H1 (cell line): ENCODE measurements around the gene KIR3DL3. TPM values are rescaled to one million over a fixed set of nuclear protein-coding genes. Genes with fewer than 3 reads are reported as not detected.

ENCODE experiments used
- CTCF ChIA-PET: fragments of 300-600 bp; sonication (Branson Sonifier 250); formaldehyde crosslinking; loops from one replicate; lab custom pipeline; 2021; ENCODE audit not compliant: partially characterized antibody; lab: Charles Lee
- POLR2A ChIA-PET: fragments of 300-600 bp; sonication (Branson Sonifier 250); formaldehyde crosslinking; loops from one replicate; lab custom pipeline; 2021; ENCODE audit warnings: inconsistent platforms; ENCODE audit not compliant: partially characterized antibody; lab: Charles Lee
- DNase-seq, 2 experiments: peaks; one replicate each; pipeline versions ENCODE4 v3.0.0 to v3.0.0-alpha.2; 2010 to 2022; ENCODE audit warnings: low spot score in 2 of 2, low read depth in 1 of 2, mixed read lengths in 1 of 2
- FAIRE-seq: peaks from 2 replicates; lab custom pipeline; 2011; peaks lifted over from hg19 to GRCh38; lab: Jason Lieb, UNC
- H2AFZ ChIP-seq: 2 replicates; pipeline ENCODE4 v1.8.1; 2012; ENCODE audit warnings: low read length, inconsistent platforms
- H2AK5ac ChIP-seq: 2 replicates; pipeline ENCODE4 v1.6.1; 2013; ENCODE audit warnings: low read depth, low read length
- H2BK120ac ChIP-seq: replicated peaks from 2 replicates; pipeline ENCODE3; 2013; ENCODE audit warnings: low read depth, low read length, inconsistent platforms
- H2BK12ac ChIP-seq: 2 replicates; pipeline ENCODE4 v1.6.1; 2013; ENCODE audit warnings: low read depth, low read length
- H2BK15ac ChIP-seq: 2 replicates; pipeline ENCODE4 v1.6.1; 2013; ENCODE audit warnings: low read length
- H2BK20ac ChIP-seq: 2 replicates; pipeline ENCODE4 v1.6.1; 2013; ENCODE audit warnings: low read length
- H2BK5ac ChIP-seq: 2 replicates; pipeline ENCODE4 v1.6.1; 2013; ENCODE audit warnings: low read depth, low read length
- H3K14ac ChIP-seq: 2 replicates; pipeline ENCODE4 v1.6.1; 2013; ENCODE audit warnings: inconsistent platforms; ENCODE audit not compliant: insufficient read length
- H3K18ac ChIP-seq: 2 replicates; pipeline ENCODE4 v1.6.1; 2013; ENCODE audit warnings: low read length; ENCODE audit errors: extremely low read depth
- H3K23ac ChIP-seq: 2 replicates; pipeline ENCODE4 v1.6.1; 2013; ENCODE audit warnings: inconsistent platforms; ENCODE audit not compliant: insufficient read length
- H3K23me2 ChIP-seq: 2 replicates; pipeline ENCODE4 v1.6.1; 2013; ENCODE audit warnings: low read depth, low read length
- H3K27ac ChIP-seq: 2 replicates; pipeline ENCODE4 v1.6.1; 2011; ENCODE audit warnings: low read depth, low read length, inconsistent platforms
- H3K27me3 ChIP-seq, 4 experiments: replicated peaks in 1 of 4; 1 replicate in 1 of 4; 2 replicates in 3 of 4; pipeline versions ENCODE4 v1.6.1 to v1.8.1; 2011 to 2013; ENCODE audit warnings: low read length in 3 of 4, mild to moderate bottlenecking in 3 of 4, inconsistent platforms in 2 of 4, mixed read lengths in 2 of 4, moderate library complexity in 1 of 4; ENCODE audit not compliant: control insufficient read depth in 3 of 4, insufficient read depth in 3 of 4; ENCODE audit errors: extremely low read depth in 1 of 4
- H3K36me3 ChIP-seq, 4 experiments: 2 replicates each; pipeline versions ENCODE4 v1.6.1 to v1.8.1; 2011 to 2013; ENCODE audit warnings: mild to moderate bottlenecking in 4 of 4, low read length in 3 of 4, moderate library complexity in 2 of 4, control low read depth in 1 of 4, inconsistent platforms in 1 of 4; ENCODE audit not compliant: insufficient read depth in 4 of 4, control insufficient read depth in 2 of 4
- H3K4ac ChIP-seq: replicated peaks from 2 replicates; pipeline ENCODE3; 2013; ENCODE audit warnings: low read length, low read depth, mixed read lengths, inconsistent platforms; ENCODE audit not compliant: insufficient read length
- H3K4me1 ChIP-seq, 4 experiments: replicated peaks in 1 of 4; 1 replicate in 1 of 4; 2 replicates in 3 of 4; pipeline versions ENCODE4 v1.6.1 to v1.8.1; 2011 to 2013; ENCODE audit warnings: low read length in 3 of 4, inconsistent platforms in 2 of 4, mixed read lengths in 1 of 4; ENCODE audit not compliant: insufficient read depth in 4 of 4, control insufficient read depth in 3 of 4
- H3K4me2 ChIP-seq, 2 experiments: 2 replicates each; pipeline versions ENCODE4 v1.6.1 to v1.8.1; 2011 to 2013; ENCODE audit warnings: low read depth in 2 of 2, low read length in 2 of 2, control low read depth in 1 of 2, inconsistent platforms in 1 of 2, mild to moderate bottlenecking in 1 of 2; ENCODE audit not compliant: insufficient read depth in 1 of 2
- H3K4me3 ChIP-seq, 4 experiments: fragments of 200-600, 300-600 bp in 1 of 4; sonication (generic), shearing (Covaris generic), sonication (Bioruptor Twin) in 1 of 4; 2 replicates each; pipeline versions ENCODE4 v1.5.1 to v1.8.1; 2011 to 2016; ENCODE audit warnings: low read length in 4 of 4, low read depth in 3 of 4, control low read depth in 2 of 4, inconsistent platforms in 2 of 4, mild to moderate bottlenecking in 2 of 4, mixed read lengths in 1 of 4, moderate library complexity in 1 of 4; ENCODE audit not compliant: insufficient read depth in 2 of 4; ENCODE audit errors: extremely low read depth in 1 of 4
- H3K56ac ChIP-seq: replicated peaks from 2 replicates; pipeline ENCODE3; 2013; ENCODE audit warnings: low read depth, mild to moderate bottlenecking, mixed read lengths, low read length, inconsistent platforms; ENCODE audit not compliant: insufficient read length
- H3K79me1 ChIP-seq: 2 replicates; pipeline ENCODE4 v1.6.1; 2013; ENCODE audit warnings: low read depth, low read length, control low read depth
- H3K79me2 ChIP-seq, 2 experiments: 2 replicates each; pipeline versions ENCODE4 v1.6.1 to v1.8.1; 2012 to 2013; ENCODE audit warnings: low read length in 2 of 2, mild to moderate bottlenecking in 2 of 2, inconsistent platforms in 1 of 2; ENCODE audit not compliant: insufficient read depth in 2 of 2, control insufficient read depth in 1 of 2
- H3K9ac ChIP-seq, 4 experiments: replicated peaks in 1 of 4; 1 replicate in 1 of 4; 2 replicates in 3 of 4; pipeline versions ENCODE4 v1.6.1 to v1.8.1; 2011 to 2013; ENCODE audit warnings: low read depth in 3 of 4, low read length in 3 of 4, control low read depth in 2 of 4, mild to moderate bottlenecking in 2 of 4, moderate library complexity in 2 of 4, inconsistent platforms in 1 of 4; ENCODE audit errors: extremely low read depth in 1 of 4
- H3K9me3 ChIP-seq, 2 experiments: 2 replicates each; pipeline versions ENCODE4 v1.6.1 to v1.8.1; 2012 to 2013; ENCODE audit warnings: mild to moderate bottlenecking in 2 of 2, moderate library complexity in 2 of 2, control low read depth in 1 of 2, inconsistent platforms in 1 of 2, low read depth in 1 of 2, low read length in 1 of 2, mixed read lengths in 1 of 2; ENCODE audit not compliant: insufficient read depth in 2 of 2
- H4K20me1 ChIP-seq, 2 experiments: replicated peaks in 1 of 2; 2 replicates each; pipeline versions ENCODE3 to v1.8.1; 2011 to 2013; ENCODE audit warnings: inconsistent platforms in 2 of 2, low read length in 2 of 2, mild to moderate bottlenecking in 1 of 2; ENCODE audit not compliant: insufficient read depth in 2 of 2, control insufficient read depth in 1 of 2
- H4K5ac ChIP-seq: 2 replicates; pipeline ENCODE4 v1.6.1; 2013; ENCODE audit warnings: low read length, low read depth, mixed read lengths, inconsistent platforms; ENCODE audit not compliant: insufficient read length
- H4K8ac ChIP-seq: 2 replicates; pipeline ENCODE4 v1.8.0; 2013; ENCODE audit warnings: mild to moderate bottlenecking, moderate library complexity, low read length, inconsistent platforms; ENCODE audit not compliant: insufficient read depth; ENCODE audit errors: extremely low read depth
- H4K91ac ChIP-seq: replicated peaks from 2 replicates; pipeline ENCODE3; 2013; ENCODE audit warnings: low read length, mixed read lengths, inconsistent platforms; ENCODE audit not compliant: insufficient read length
- EGR1 ChIP-seq: IDR thresholded peaks from 2 replicates; pipeline ENCODE4 v1.6.1; 2011; ENCODE audit warnings: low read depth, low read length, borderline replicate concordance
- FOSL1 ChIP-seq: IDR thresholded peaks from 2 replicates; pipeline ENCODE4 v1.6.1; 2011; ENCODE audit warnings: mild to moderate bottlenecking, low read depth, low read length, moderate library complexity; ENCODE audit not compliant: insufficient read depth
- HDAC6 ChIP-seq: IDR thresholded peaks from one replicate; pipeline ENCODE4 v1.7.1; 2012; ENCODE audit warnings: low read depth, mild to moderate bottlenecking, inconsistent platforms, low read length, moderate library complexity
- JUND ChIP-seq: IDR thresholded peaks from 2 replicates; pipeline ENCODE4 v1.6.1; 2011; ENCODE audit warnings: mild to moderate bottlenecking, improper control_type of control experiment, low read length
- PHF8 ChIP-seq: fragments of 200-600 bp; sonication (generic); conservative IDR thresholded peaks from 2 replicates; pipeline ENCODE4 v1.7.1; 2012; ENCODE audit warnings: low read depth, mild to moderate bottlenecking, inconsistent platforms, low read length, moderate library complexity
- RXRA ChIP-seq: IDR thresholded peaks from 2 replicates; pipeline ENCODE4 v1.6.1; 2011; ENCODE audit warnings: low read depth, mild to moderate bottlenecking, low read length, moderate library complexity; ENCODE audit not compliant: insufficient read depth
- SIRT6 ChIP-seq: IDR thresholded peaks from one replicate; pipeline ENCODE4 v1.7.1; 2012; ENCODE audit warnings: low read length, inconsistent platforms
- SP2 ChIP-seq: IDR thresholded peaks from 2 replicates; pipeline ENCODE4 v1.6.1; 2012; ENCODE audit warnings: mild to moderate bottlenecking, low read length, inconsistent platforms
- TAF7 ChIP-seq: optimal IDR thresholded peaks from 2 replicates; pipeline ENCODE3; 2011; ENCODE audit warnings: low read depth, mild to moderate bottlenecking, inconsistent platforms, low read length, moderate library complexity, borderline replicate concordance
- TEAD4 ChIP-seq: IDR thresholded peaks from 2 replicates; pipeline ENCODE4 v1.6.1; 2012; ENCODE audit warnings: low read depth, low read length, inconsistent platforms, mixed read lengths
- WGBS, 2 experiments: shearing (Covaris generic) in 1 of 2; methylation state at CpG; one replicate each; pipeline versions ENCODE4 v1.1.6 to v1.1.7; 2013 to 2015; ENCODE audit warnings: low lambda C conversion rate in 2 of 2, mixed read lengths in 2 of 2, inconsistent platforms in 1 of 2, low coverage in 1 of 2, missing lambda C conversion rate in 1 of 2; ENCODE audit not compliant: insufficient replicate concordance in 2 of 2, insufficient coverage in 1 of 2, insufficient read length in 1 of 2; ENCODE audit errors: extremely low coverage in 1 of 2, missing lambda C conversion rate in 1 of 2; 5-methylcytosine and 5-hydroxymethylcytosine counted together
- polyA plus RNA-seq, 7 experiments: library from polyadenylated mRNA; depleted of rRNA in 3 of 7; stranded (reverse) in 5 of 7; unstranded in 2 of 7; fragments of >200 nt in 5 of 7; fragments of 200-250 nt in 2 of 7; gene quantifications; 1 replicate in 5 of 7; 2 replicates in 1 of 7; 4 replicates in 1 of 7; pipeline versions ENCODE4 v1.2.1 to v1.2.3, GENCODE V29; 2011 to 2013; ENCODE audit warnings: missing spikeins in 2 of 7, mixed read lengths in 2 of 7
- total RNA-seq: library from RNA; stranded (reverse); fragmentation: NEBNext Ultra II Directional; extraction: Animal tissue kit (Norgen Biotek cat#: 25700); gene quantifications from 2 replicates; pipeline ENCODE4 v1.2.1, GENCODE V29; 2021

The KIR3DL3 gene
- total and polyA plus RNA-seq, 2 of the 8 experiments (the other 6 are each of a cell fraction or from before 2014, with no cell fraction given) = not detected

DNA sequence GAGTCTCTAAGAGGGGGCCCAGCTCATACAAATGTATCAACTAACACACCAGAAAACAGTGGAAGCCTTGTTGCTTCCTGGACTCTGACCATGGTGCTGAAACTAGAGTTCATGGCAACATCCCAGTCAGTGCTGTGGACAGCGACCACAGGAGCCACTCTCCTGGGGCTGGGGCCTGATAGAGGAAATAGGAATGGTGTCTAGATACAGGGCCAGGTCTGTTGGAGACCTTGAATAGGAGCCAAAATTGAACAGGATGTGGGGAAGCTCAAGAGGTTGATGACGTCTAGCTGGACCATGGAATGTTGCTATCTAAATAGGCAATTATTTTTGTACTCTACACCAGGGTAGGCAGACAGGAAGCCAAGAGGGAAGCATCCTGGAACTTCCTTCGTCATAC is 39.7 kb upstream of the KIR3DL3 start:
- Histone ChIP-seq H3K36me3 (no peaks in the 10 kb centered on the region), H2AK5ac (no peak overlapping the region), H3K27me3 (no peaks in the 10 kb centered on the region), H2BK15ac (no peak overlapping the region), H2BK120ac (no peak overlapping the region), H3K14ac (no peak overlapping the region), H3K23ac (no peak overlapping the region), H3K4ac (no peak overlapping the region), H3K79me1 (no peaks in the 10 kb centered on the region), H3K4me1 (no peaks in the 10 kb centered on the region), H2BK20ac (no peak overlapping the region), H4K5ac (no peak overlapping the region), H3K56ac (no peak overlapping the region), H3K4me2 (no peak overlapping the region), H3K27ac (no peak overlapping the region), H4K91ac (no peak overlapping the region), H3K23me2 (no peaks in the 10 kb centered on the region), H3K9ac (no peak overlapping the region), H2BK12ac (no peak overlapping the region), H3K18ac (no peak overlapping the region), H3K4me3 (no peak overlapping the region), H4K20me1 (no peaks in the 10 kb centered on the region), H2AFZ (no peak overlapping the region), H3K79me2 (no peaks in the 10 kb centered on the region), H4K8ac (no peak overlapping the region), H3K9me3 (peaks cover 50 to 72% of the 10 kb centered on the region in 2 experiments), H2BK5ac (no peak overlapping the region)
- TF ChIP-seq TEAD4 (no peak), PHF8 (no peak), TAF7 (no peak), SP2 (no peak), RXRA (no peak), JUND (no peak), SIRT6 (no peak), HDAC6 (no peak), EGR1 (no peak), FOSL1 (no peak)
- POLR2A ChIA-PET = no interaction called here
- CTCF ChIA-PET = interaction anchor here (1.3 to 3.6 kb wide), 2 partner anchors 10 to 20 kb away, joined by 3 to 21 read pairs; no protein-coding TSS in a partner anchor
- DNase-seq (no peak), FAIRE-seq (no peak)
- 47% methylated on average over 3 of the region's 3 CpGs; no CpG with 5 or more reads in 1 of the 2 experiments for WGBS, 2 experiments
